MM.1S (cell line): ENCODE data around the gene ACTR3C.
A peak's percentile ranks its signal among the peaks of the same experiment; 100 is the strongest.
"Not testable (repeated sequence)": the region's sequence is repeated elsewhere in the genome, so short reads cannot be mapped to it uniquely, and the experiment has no call there.

Source experiments
- DNase-seq: peaks from one replicate; pipeline ENCODE4 v3.0.0-alpha.2; 2015
- H2AFZ ChIP-seq: fragments of 300-600 bp; sonication (generic); 2 replicates; pipeline ENCODE4 v1.6.0; 2016; ENCODE audit warnings: antibody characterized with exemption, low read length
- H3F3A ChIP-seq: fragments of 300-600 bp; sonication (generic); 2 replicates; pipeline ENCODE4 v1.6.1; 2016; ENCODE audit warnings: mild to moderate bottlenecking, antibody characterized with exemption, low read length, moderate library complexity, mixed read lengths; ENCODE audit not compliant: insufficient read depth
- H3K27ac ChIP-seq: fragments of 300-600 bp; sonication (generic); 2 replicates; pipeline ENCODE4 v1.5.1; 2016; ENCODE audit warnings: mild to moderate bottlenecking, low read length
- H3K27me3 ChIP-seq: fragments of 300-600 bp; sonication (generic); replicated peaks from 2 replicates; pipeline ENCODE4 v1.6.0; 2016; ENCODE audit warnings: low read length; ENCODE audit not compliant: insufficient read depth
- H3K36me3 ChIP-seq: fragments of 300-600 bp; sonication (generic); replicated peaks from 2 replicates; pipeline ENCODE4 v1.6.1; 2016; ENCODE audit warnings: mild to moderate bottlenecking, low read length, mixed read lengths; ENCODE audit not compliant: insufficient read depth
- H3K4me1 ChIP-seq: fragments of 300-600 bp; sonication (generic); 2 replicates; pipeline ENCODE4 v1.6.1; 2016; ENCODE audit warnings: low read length, mixed read lengths
- H3K4me2 ChIP-seq: fragments of 300-600 bp; sonication (generic); 2 replicates; pipeline ENCODE4 v1.6.0; 2016; ENCODE audit warnings: low read depth, low read length
- H3K4me3 ChIP-seq: fragments of 300-600 bp; sonication (generic); 2 replicates; pipeline ENCODE4 v1.5.1; 2016; ENCODE audit warnings: low read length, mixed read lengths
- H3K79me2 ChIP-seq: fragments of 300-600 bp; sonication (generic); 2 replicates; pipeline ENCODE4 v1.6.1; 2016; ENCODE audit warnings: mixed run types, low read length, mixed read lengths
- H3K9ac ChIP-seq: fragments of 300-600 bp; sonication (generic); 2 replicates; pipeline ENCODE4 v1.6.1; 2016; ENCODE audit warnings: low read length, mixed read lengths
- H3K9me2 ChIP-seq: fragments of 300-600 bp; sonication (generic); replicated peaks from 2 replicates; pipeline ENCODE4 v1.6.1; 2016; ENCODE audit warnings: mild to moderate bottlenecking, low read length, mixed read lengths; ENCODE audit not compliant: insufficient read depth
- H3K9me3 ChIP-seq: fragments of 300-600 bp; sonication (generic); replicated peaks from 2 replicates; pipeline ENCODE4 v1.6.1; 2016; ENCODE audit warnings: mild to moderate bottlenecking, low read length, mixed read lengths; ENCODE audit not compliant: insufficient read depth
- H4K20me1 ChIP-seq: fragments of 300-600 bp; sonication (generic); 2 replicates; pipeline ENCODE4 v1.6.1; 2016; ENCODE audit warnings: mild to moderate bottlenecking, low read length, moderate library complexity, mixed read lengths; ENCODE audit not compliant: insufficient read depth
- CTCF ChIP-seq: fragments of 300-600 bp; sonication (generic); IDR thresholded peaks from 2 replicates; pipeline ENCODE4 v1.5.1; 2016; ENCODE audit warnings: antibody characterized with exemption, low read length, mixed read lengths

The ACTR3C gene

GRCh38 chr7:150285849-150286754 is 37.2 kb downstream of the ACTR3C start:
- H4K20me1 ChIP-seq, H3K9ac ChIP-seq, H3K27ac ChIP-seq, H2AFZ ChIP-seq, H3K4me2 ChIP-seq, DNase-seq, H3K36me3 ChIP-seq, H3K4me1 ChIP-seq, H3K9me3 ChIP-seq, H3K27me3 ChIP-seq, H3K9me2 ChIP-seq, H3K79me2 ChIP-seq, H3F3A ChIP-seq, H3K4me3 ChIP-seq: not testable (repeated sequence)
- TF ChIP-seq CTCF: peak; percentile 50

GRCh38 chr7:150283608-150284007 is 39.7 kb downstream of the ACTR3C start:
- not testable (repeated sequence) for H2AFZ ChIP-seq, DNase-seq, H3K9me3 ChIP-seq, H3K9ac ChIP-seq, H3K9me2 ChIP-seq, H3K79me2 ChIP-seq, H3K27ac ChIP-seq, H3K27me3 ChIP-seq, H3K4me2 ChIP-seq, H4K20me1 ChIP-seq, H3F3A ChIP-seq, H3K4me3 ChIP-seq, H3K4me1 ChIP-seq, H3K36me3 ChIP-seq

- not testable (repeated sequence) for H3K9me3 ChIP-seq, H3K9me2 ChIP-seq, H3K27ac ChIP-seq, H4K20me1 ChIP-seq, H3K9ac ChIP-seq, H2AFZ ChIP-seq, H3F3A ChIP-seq, H3K36me3 ChIP-seq, H3K4me1 ChIP-seq, DNase-seq, H3K27me3 ChIP-seq, H3K4me2 ChIP-seq, H3K79me2 ChIP-seq, H3K4me3 ChIP-seq
Observed at GRCh38 chr7:150283111-150283510, 40.2 kb downstream of the ACTR3C start.

- not testable (repeated sequence) for H3F3A ChIP-seq, H2AFZ ChIP-seq, H3K27ac ChIP-seq, H3K4me2 ChIP-seq, H3K36me3 ChIP-seq, DNase-seq, H3K79me2 ChIP-seq, H3K9ac ChIP-seq, H4K20me1 ChIP-seq, H3K27me3 ChIP-seq, H3K4me3 ChIP-seq, H3K9me2 ChIP-seq, H3K4me1 ChIP-seq, H3K9me3 ChIP-seq
Observed at GRCh38 chr7:150281681-150282403, 41.5 kb downstream of the ACTR3C start.

- not testable (repeated sequence) for H3K9ac ChIP-seq, H4K20me1 ChIP-seq, DNase-seq, H3K9me2 ChIP-seq, H3K79me2 ChIP-seq, H3K9me3 ChIP-seq, H2AFZ ChIP-seq, H3K36me3 ChIP-seq, H3K4me1 ChIP-seq, H3K4me2 ChIP-seq, H3F3A ChIP-seq, H3K27me3 ChIP-seq, H3K4me3 ChIP-seq, H3K27ac ChIP-seq
Observed at GRCh38 chr7:150278383-150278782, 45.0 kb downstream of the ACTR3C start.
